GM19025 (cell line): ENCODE results near the gene HERC2.
"Not testable (repeated sequence)": the region's sequence is repeated elsewhere in the genome, so short reads cannot be mapped to it uniquely, and the experiment has no call there.

Source experiments
- ATAC-seq: cut with Tn5 transposase; IDR thresholded peaks from one replicate; pipeline ENCODE4 v1.9.1; 2021; ENCODE audit warnings: mild to moderate bottlenecking, low read depth, moderate library complexity; ENCODE audit not compliant: unreplicated experiment

The HERC2 gene, protein sequence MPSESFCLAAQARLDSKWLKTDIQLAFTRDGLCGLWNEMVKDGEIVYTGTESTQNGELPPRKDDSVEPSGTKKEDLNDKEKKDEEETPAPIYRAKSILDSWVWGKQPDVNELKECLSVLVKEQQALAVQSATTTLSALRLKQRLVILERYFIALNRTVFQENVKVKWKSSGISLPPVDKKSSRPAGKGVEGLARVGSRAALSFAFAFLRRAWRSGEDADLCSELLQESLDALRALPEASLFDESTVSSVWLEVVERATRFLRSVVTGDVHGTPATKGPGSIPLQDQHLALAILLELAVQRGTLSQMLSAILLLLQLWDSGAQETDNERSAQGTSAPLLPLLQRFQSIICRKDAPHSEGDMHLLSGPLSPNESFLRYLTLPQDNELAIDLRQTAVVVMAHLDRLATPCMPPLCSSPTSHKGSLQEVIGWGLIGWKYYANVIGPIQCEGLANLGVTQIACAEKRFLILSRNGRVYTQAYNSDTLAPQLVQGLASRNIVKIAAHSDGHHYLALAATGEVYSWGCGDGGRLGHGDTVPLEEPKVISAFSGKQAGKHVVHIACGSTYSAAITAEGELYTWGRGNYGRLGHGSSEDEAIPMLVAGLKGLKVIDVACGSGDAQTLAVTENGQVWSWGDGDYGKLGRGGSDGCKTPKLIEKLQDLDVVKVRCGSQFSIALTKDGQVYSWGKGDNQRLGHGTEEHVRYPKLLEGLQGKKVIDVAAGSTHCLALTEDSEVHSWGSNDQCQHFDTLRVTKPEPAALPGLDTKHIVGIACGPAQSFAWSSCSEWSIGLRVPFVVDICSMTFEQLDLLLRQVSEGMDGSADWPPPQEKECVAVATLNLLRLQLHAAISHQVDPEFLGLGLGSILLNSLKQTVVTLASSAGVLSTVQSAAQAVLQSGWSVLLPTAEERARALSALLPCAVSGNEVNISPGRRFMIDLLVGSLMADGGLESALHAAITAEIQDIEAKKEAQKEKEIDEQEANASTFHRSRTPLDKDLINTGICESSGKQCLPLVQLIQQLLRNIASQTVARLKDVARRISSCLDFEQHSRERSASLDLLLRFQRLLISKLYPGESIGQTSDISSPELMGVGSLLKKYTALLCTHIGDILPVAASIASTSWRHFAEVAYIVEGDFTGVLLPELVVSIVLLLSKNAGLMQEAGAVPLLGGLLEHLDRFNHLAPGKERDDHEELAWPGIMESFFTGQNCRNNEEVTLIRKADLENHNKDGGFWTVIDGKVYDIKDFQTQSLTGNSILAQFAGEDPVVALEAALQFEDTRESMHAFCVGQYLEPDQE (N-terminal part only)

DNA sequence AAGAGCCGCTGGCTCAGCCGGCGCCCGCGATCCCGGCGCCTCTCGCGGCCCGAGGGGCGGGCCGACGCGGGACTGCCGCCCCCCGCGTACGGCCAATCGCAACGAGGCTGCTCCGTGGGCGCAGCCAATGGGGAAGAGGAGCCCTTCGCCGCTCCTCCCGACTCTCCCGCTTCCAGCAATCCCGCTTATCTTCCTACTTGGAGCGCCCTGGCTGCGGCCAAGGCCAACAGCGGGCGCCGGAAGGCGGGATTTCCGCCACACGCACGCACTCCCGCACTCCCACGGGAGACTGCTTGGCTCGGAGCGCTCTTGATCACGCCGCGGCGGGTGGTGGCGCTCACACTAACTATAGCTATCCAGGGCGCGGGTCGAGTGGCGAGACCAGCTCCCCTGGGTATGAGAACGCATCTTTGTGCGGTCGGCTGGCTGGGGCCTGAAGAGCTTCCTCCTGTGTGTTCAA is at the start of gene HERC2:
TSS of gene HERC2 (minus strand) at position 51 of the 460 bp plus-strand sequence. CDS start 746 bp downstream, outside the sequence.
- not testable (repeated sequence) for ATAC-seq

DNA sequence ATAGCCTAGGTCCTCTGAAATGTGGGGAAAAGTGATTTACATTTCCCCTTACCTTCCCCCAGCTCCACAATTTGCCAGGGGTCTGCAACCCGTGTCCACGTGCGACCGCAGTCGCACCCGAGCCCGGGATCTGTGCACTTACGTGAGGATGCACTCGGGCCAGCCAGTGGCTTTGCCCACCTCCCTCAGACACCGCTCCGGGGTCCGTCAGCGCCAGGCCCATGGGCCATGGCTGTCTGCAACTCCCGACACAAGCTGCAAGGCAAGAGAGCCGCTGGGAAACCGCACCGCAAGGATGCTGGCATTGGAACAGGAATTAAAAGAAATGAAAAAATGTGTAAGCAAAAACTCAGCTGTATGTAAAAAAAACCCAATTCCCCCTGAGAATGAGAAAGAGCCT is 43.5 kb upstream of the HERC2 start:
- ATAC-seq = not testable (repeated sequence)

GRCh38 chr15:28357984-28358383 is 36.0 kb upstream of the HERC2 start, which contains the start of gene GOLGA6L24:
GOLGA6L24 (minus strand) TSS chr15:28358084; CDS start chr15:28358023, 61 bp downstream.
- not testable (repeated sequence) for ATAC-seq

DNA sequence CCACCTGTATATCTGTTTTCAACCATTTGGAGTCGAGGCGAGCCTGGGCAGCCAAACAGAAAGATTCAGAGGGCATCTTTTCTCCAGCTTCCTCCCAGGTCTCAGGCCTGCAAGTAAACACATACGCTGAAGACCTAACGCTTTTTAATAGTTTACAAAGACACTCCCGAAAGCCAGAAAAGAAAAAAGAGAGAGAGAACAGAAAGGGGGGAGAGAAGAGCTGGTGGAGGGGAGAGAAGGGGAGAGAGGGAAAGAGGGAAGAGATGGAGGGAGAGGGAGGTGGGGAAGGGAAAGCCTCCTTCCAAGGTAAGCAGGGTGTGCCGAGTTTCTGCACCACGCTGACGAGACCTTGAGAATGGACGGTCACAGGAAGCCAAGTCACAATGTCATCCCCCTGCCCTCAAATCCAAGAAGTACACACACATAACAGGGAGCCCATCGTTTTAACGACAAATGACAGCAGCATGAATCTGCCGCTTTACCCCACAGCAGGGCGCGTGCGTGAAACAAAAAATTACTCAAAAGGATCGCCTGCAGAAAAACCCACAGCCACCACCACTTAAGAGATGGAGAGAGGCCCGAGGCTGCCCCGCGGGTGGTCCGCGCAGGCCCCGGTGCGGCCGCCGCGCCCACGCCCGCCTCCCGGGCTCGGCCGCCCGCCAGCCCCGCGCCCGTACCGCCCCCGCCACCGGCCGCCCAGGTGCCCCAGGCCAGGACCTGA is 461 bp downstream of the HERC2 start:
- ATAC-seq = not testable (repeated sequence)

DNA sequence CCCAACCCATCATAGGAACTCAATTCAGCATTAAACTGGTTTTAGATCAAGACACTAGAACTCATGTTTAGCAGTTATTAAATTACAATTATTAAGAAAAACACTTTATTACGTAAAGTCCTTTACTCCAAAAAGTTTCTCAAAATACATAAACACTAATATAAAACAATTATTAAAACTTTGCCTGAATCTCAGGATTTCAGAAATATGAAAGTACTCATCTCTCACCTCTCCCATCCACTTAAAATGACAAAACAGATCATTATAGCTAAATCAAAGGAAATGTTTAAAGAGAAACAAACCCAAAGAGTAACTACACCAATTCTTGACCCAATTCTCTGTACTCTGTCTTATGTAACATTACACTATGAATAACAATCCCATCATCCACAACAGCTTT is 2.3 kb downstream of the HERC2 start:
- not testable (repeated sequence) for ATAC-seq

DNA sequence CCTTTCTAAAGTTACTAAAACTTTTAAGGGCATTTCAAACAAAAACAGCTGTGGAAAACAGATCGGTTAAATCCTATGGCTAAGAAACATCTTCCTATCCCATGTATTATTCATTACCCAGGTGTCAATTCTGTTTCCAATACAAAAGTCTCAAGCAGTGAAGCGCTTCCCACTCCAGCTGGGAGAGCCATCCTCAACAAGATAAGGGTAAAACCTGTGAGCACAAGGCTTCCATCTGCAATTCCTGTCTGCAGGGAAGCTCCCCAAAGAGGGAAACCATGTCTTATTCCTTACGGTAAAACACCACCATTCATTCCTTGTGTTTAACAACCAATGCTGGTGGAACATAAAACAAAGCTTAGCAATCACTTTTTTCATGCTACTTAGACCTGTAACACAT is 3.2 kb downstream of the HERC2 start:
- not testable (repeated sequence) for ATAC-seq

- not testable (repeated sequence) for ATAC-seq
These were observed 3.9 kb downstream of the HERC2 start for GRCh38 chr15:28318122-28318521.

DNA sequence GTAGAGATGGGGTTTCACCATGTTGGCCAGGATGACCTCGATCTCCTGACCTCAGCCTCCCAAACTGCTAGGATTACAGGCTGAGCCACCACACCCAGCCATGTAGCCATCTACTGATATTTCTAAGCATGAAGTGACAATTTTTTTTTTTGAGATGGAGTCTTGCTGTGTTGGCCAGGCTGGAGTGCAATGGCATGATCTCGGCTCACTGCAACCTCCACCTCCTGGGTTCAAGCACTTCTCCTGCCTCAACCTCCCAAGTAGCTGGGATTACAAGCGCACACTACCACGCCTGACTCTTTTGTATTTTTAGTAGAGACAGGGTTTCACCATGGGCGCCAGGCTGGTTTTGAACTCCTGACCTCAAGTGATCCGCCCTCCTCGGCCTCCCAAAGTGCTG is 5.0 kb downstream of the HERC2 start:
- ATAC-seq = not testable (repeated sequence)

DNA sequence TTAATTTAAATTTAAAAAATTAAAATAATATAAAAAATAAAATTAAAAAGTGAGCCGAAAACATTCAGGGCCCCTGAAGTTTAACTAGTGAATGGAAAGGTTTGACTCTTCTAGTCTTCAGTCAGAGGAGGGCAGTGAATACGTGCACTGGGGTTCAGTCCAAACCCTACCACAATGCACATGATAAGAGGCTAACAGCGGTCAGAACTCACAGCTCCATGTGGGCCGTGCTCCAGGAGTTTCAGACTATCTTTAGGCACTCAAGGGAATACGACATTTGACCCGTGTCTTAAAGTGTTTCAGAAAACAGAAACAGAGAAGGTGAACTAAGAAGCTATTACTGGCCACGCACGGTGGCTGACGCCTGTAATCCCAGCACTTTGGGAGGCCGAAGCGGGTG is 11.5 kb downstream of the HERC2 start:
- not testable (repeated sequence) for ATAC-seq

DNA sequence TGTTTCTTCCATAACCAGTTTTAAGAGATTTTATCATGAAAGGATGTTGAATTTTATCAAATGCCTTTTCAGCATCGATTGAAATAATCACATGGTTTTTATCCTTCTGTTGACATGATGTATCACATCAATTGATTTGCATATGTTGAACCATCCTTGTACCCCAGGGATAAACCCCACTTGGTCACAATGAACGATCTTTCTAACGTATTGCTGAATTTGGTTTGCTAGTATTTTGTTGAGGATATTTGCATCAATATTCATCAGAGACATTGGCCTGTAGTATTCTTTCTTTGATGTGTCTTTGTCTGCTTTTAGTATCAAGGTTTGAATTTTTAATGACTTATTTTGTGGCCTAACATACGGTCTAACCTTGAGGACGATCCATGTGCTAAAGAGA is 13.3 kb downstream of the HERC2 start:
- ATAC-seq = not testable (repeated sequence)

GRCh38 chr15:28305700-28306099 is 16.3 kb downstream of the HERC2 start:
- ATAC-seq = not testable (repeated sequence)

DNA sequence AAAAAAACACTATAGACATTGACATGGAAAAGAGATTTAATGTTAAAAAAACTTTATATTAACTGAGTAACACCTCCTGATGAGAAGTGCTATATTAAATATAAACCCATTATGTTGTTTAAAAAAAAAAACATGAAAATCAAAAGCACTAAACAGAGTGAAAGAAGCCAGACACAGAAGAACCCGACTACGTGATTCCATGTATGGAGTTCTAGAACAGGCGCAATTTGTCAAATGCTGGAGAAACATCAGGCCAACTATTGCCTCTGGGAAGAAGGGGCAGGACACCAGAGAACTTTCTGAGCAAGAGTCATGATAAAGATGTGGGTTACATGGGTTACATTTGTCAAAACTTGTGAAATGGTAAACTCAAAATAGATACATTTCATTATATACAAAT is 24.5 kb downstream of the HERC2 start:
- not testable (repeated sequence) for ATAC-seq

DNA sequence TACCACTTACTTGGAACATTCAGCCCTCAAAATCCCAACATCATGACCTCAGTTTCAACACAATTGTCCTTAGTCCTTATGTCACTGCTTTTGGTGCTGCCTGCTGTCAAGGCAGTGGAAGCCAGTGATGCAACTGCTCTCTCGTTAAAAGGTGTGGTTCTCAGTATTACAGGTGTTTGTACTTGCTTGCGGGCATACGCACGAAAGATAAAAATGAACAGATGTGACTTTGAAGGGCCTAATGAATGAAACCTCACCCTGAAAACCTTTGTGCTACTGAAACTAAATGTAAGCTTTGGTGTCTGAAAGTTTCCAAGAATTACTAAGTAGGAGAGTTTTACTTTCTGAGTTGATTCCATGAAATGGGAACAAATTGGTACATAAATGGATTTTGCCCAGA is 25.2 kb downstream of the HERC2 start:
- ATAC-seq = not testable (repeated sequence)

- ATAC-seq = not testable (repeated sequence)
These were observed 26.9 kb downstream of the HERC2 start for GRCh38 chr15:28295009-28295563.

- ATAC-seq = not testable (repeated sequence)
These were observed 27.4 kb downstream of the HERC2 start for GRCh38 chr15:28294560-28294959.

- no peak for ATAC-seq
These were observed 32.1 kb downstream of the HERC2 start for GRCh38 chr15:28289694-28290463.

GRCh38 chr15:28288830-28289693 is 32.9 kb downstream of the HERC2 start:
- ATAC-seq = peak; percentile 65
